VCaP (cell line): ENCODE data around the gene AP2S1.
A peak's percentile ranks its signal among the peaks of the same experiment; 100 is the strongest.

Experiments
- H3K27ac ChIP-seq: fragments of 450-650 bp; 2 replicates; pipeline ENCODE4 v1.5.1; 2017
- TF ChIP-seq, protein P1 (sequence below): fragments of 450-650 bp; conservative IDR thresholded peaks from 2 replicates; pipeline ENCODE4 v1.5.1; 2017; ENCODE audit warnings: mild to moderate bottlenecking, moderate library complexity

Gene AP2S1

DNA sequence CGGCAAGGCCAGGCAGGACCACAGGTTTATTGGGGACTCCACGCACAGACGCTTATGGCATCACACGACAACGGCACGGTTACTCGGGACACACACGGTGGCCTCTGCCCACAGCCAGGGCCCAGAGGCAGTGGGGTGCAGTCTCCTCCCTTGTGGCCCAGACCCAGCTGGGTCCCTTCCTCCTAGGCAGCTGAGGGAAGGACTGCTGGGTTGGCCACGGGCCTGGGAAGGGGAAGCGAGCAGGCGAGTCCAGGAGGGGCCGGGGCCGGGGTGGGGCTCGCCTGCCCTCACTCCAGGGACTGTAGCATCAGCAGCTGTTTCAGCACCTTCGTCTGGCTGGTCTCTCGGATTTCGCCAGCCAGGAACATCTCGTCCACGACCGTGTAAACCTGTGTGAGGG is 12.5 kb downstream of the AP2S1 start:
- TF ChIP-seq, protein P1, sequence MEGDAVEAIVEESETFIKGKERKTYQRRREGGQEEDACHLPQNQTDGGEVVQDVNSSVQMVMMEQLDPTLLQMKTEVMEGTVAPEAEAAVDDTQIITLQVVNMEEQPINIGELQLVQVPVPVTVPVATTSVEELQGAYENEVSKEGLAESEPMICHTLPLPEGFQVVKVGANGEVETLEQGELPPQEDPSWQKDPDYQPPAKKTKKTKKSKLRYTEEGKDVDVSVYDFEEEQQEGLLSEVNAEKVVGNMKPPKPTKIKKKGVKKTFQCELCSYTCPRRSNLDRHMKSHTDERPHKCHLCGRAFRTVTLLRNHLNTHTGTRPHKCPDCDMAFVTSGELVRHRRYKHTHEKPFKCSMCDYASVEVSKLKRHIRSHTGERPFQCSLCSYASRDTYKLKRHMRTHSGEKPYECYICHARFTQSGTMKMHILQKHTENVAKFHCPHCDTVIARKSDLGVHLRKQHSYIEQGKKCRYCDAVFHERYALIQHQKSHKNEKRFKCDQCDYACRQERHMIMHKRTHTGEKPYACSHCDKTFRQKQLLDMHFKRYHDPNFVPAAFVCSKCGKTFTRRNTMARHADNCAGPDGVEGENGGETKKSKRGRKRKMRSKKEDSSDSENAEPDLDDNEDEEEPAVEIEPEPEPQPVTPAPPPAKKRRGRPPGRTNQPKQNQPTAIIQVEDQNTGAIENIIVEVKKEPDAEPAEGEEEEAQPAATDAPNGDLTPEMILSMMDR = no peak
- no peak overlapping the region for H3K27ac ChIP-seq

DNA sequence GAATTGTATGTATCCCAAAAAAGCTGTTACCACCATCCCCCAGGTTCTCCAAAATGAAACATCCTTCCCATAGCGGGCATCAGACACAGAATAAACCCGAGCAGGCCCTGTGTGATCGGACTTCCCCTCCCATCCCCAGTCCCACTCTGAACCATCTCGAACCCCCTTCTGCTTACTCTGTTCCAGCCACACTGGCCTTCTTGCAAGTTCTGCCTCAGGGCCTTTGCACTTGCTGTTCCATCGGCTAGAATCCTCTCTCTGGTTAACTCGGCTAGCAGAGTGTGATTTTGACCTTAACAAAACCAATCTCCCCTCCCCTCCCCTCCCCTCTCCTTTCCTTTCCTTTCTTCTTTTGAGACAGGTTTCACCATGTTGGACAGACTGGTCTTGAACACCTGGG is 15.7 kb downstream of the AP2S1 start:
- no peak overlapping the region for H3K27ac ChIP-seq
- TF ChIP-seq, protein P1 = no peak

DNA sequence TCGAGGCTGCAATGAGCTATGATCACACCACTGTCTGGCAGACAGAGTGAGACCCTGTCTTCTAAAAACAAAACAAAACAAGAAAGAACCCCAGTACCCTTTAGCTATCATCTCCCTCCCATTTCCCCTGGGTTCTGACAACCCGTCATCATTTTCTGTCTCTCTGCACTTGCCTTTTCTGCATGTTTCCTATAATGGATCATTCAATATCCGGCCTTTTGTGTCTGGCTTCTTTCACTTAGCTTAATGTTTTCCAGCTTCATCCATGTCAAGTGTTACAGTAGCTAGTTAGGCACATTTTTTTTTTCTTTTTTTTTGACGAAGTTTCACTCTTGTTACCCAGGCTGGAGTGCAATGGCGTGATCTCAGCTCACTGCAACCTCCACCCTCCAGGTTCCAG is 16.5 kb downstream of the AP2S1 start:
- H3K27ac ChIP-seq = no peak overlapping the region
- TF ChIP-seq, protein P1 = no peak

DNA sequence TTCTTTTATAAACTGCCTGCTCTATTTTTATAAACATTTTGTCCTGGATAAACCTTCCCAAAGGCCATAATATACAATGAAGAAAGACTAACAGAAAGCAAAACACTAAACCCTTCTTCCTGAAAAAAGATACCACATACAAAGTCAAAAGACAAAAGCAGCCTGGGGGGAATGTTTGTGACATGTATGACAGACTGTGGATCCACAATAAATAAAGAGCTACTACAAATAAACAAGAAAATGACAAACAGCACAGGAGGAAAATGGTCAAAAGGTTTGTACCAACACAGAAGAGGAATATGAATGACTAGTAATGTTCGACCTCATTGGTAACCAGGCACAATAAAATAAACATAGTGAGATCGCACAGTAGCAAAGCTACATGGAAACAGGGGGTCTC is 19.8 kb downstream of the AP2S1 start:
- TF ChIP-seq, protein P1 = no peak
- H3K27ac ChIP-seq = peak overlapping the region; percentile 84

DNA sequence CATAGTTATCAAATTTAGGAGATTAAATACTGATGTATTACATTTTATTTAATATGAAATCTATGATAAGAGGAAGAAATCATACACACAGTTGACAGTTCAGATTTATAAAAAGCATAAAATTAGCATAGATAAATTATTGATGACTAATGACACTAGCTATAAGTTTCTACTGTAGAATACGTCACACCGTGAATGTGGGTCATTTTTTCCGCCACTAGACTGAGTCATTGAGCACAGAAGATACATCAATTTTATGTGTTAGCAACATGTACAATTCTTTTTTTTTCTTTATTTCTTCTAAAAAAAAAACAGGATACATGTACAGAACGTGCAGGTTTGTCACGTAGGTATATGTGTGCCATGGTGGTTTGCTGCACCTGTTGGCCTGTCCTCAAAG is 22.2 kb downstream of the AP2S1 start:
- peak overlapping the region; percentile 84; the same call in 1 of the 2 replicates for H3K27ac ChIP-seq
- TF ChIP-seq, protein P1 = no peak

DNA sequence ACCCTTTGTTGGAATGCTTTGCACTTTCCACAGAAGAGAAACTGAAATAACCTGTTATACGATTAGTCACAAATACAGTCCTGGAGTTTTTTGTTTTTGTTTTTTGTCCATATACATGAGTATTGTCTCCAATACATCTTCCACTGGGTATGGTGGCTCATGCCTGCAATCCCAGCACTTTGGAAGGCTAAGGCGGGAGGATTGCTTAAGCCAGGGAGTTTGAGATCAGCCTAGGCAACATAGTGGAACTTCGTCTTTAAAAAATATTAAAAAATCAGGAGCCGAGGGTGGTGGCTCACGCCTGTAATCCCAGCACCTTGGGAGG is 25.0 kb downstream of the AP2S1 start:
- TF ChIP-seq, protein P1 = no peak
- 0 out of 2 replicates have a peak overlapping the region, but pooled peaks have one; percentile 55 for H3K27ac ChIP-seq

DNA sequence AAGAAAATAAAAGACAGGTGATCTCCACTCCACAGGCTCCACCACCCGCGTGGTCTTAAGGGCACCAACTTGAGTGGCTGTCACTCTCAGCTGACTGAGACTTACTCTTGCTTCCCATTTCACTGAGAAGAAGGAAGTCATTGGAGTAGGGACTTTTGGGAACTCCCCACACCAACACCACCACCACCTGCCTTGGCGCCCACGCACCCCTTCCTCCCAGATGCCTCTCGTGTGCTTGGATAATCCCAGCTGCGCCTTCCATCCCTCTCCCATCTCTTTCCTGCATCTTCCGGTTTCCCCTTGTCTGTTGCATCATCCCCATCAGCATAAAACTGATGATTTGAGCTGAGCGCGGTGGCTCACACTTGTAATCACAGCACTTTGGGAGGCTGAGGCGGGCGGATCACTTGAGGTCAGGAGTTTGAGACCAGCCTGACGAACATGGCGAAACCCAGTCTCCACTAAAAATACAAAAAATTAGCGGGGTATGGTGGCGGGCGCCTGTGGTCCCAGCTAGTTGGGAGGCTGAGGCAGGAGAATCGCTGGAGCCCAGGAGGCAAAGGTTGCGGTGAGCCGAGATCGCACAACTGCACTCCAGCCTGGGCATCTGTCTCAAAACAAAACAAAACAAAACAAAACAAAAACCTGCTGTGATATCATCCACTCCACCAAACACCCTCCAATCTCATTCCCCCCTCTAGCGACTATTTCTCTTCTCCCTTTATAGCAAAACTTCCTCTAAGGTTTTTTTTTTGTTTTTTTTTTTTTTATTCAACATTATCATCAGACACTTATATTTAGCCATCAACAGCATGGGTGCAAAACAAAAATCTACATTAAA is 25.5 kb downstream of the AP2S1 start:
- no peak overlapping the region for H3K27ac ChIP-seq
- TF ChIP-seq, protein P1 = no peak
